ENCODE data around the gene CTDSP2. TPM values are rescaled to one million over a fixed set of nuclear protein-coding genes. Genes with fewer than 3 reads are reported as not detected.
"Not testable (repeated sequence)": the region's sequence is repeated elsewhere in the genome, so short reads cannot be mapped to it uniquely, and the experiment has no call there.

Gene CTDSP2
- total and polyA plus RNA-seq, 2 donors = 50.4 to 68.6 TPM

DNA sequence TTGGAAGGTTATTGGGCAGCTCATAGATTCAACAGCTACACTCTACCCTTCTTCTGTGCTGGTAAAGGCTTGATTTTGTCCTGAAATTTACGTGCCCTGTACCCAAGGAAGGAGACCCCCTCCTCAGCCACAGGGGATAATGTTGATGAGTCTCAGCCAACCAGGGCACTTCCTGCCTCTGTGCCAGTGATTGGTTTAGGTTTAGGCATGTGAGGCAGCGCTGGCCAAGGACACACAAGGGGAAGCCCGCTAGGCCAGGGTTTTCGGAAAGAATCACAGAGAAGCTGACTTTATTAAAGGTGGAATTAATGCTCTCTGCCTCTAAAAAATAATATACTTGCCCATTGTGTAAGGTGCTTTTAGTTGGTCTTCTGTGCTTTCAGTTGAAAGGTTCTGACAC, 15.4 kb upstream of the CTDSP2 start:
- WGBS = 93% methylated on average over 4 of the region's 4 CpGs
- Histone ChIP-seq H3K4me1 (ENCODE audit: control insufficient read depth in 2 of 2, insufficient read depth in 2 of 2, low read length in 2 of 2) (peaks cover 8 to 10% of the 10 kb centered on the region in 2 donors), H3K4me3 (ENCODE audit: low read length in 2 of 2) (no peak overlapping the region), H3K9me3 (ENCODE audit: control insufficient read depth in 2 of 2, insufficient read depth in 1 of 2, low read length in 1 of 2) (no peaks in the 10 kb centered on the region), H3K27me3 (ENCODE audit: control insufficient read depth in 2 of 2, insufficient read depth in 1 of 2, low read length in 1 of 2) (peaks cover 0 to 34% of the 10 kb centered on the region in 2 donors), H3K27ac (ENCODE audit: low read depth in 1 of 2, low read length in 1 of 2) (no peak overlapping the region), H3K36me3 (ENCODE audit: control insufficient read depth in 2 of 2, insufficient read depth in 2 of 2, low read length in 1 of 2) (no peaks in the 10 kb centered on the region)
- no peak for DNase-seq (ENCODE audit: low read depth in 6 of 9, low spot score in 9 of 9)

DNA sequence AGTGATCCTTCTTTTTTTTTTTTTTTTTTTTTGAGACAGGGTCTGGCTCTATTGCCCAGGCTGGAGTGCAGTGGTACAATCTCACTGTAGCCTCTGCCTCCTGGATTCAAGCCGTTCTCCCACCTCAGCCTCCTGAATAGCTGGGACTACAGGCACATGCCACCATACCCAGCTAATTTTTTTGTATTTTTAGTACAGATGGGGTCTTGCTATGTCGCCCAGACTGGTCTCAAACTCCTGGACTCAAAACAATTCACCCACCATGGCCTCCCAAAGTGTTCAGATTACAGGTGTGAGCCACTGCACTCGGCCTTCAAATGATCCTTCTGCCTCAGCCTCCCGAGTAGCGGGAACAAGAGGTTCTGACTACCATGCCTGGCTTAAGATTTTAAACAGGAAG, 14.4 kb upstream of the CTDSP2 start:
- not testable (repeated sequence) for H3K27ac ChIP-seq (ENCODE audit: low read depth in 1 of 2, low read length in 1 of 2); DNase-seq (ENCODE audit: low read depth in 6 of 9, low spot score in 9 of 9); H3K4me3 ChIP-seq (ENCODE audit: low read length in 2 of 2); H3K36me3 ChIP-seq (ENCODE audit: control insufficient read depth in 2 of 2, insufficient read depth in 2 of 2, low read length in 1 of 2); H3K9me3 ChIP-seq (ENCODE audit: control insufficient read depth in 2 of 2, insufficient read depth in 1 of 2, low read length in 1 of 2)
- H3K4me1 ChIP-seq (ENCODE audit: control insufficient read depth in 2 of 2, insufficient read depth in 2 of 2, low read length in 2 of 2) = peaks cover 8 to 10% of the 10 kb centered on the region in 2 donors
- 98% methylated on average over 5 of the region's 5 CpGs for WGBS
- peaks cover 0 to 27% of the 10 kb centered on the region in 2 donors for H3K27me3 ChIP-seq (ENCODE audit: control insufficient read depth in 2 of 2, insufficient read depth in 1 of 2, low read length in 1 of 2)

DNA sequence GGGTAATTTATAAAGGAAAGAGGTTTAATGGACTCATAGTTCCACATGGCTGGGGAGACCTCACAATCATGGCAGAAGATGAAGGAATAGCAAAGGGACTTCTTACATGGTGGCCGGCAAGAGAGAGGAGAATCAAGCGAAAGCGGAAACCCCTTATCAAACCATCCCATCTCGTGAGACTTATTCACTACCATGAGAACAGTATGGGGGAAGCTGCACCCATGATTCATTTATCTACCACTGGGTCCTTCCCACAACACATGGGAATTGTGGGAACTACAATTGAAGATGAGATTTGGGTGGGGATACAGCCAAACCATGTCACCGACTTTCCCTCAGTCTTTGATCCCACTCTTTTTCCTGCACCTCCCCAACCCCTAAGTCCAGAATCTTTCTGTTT, 12.6 kb upstream of the CTDSP2 start:
- peaks cover 0 to under 1% of the 10 kb centered on the region in 2 donors for H3K4me1 ChIP-seq (ENCODE audit: control insufficient read depth in 2 of 2, insufficient read depth in 2 of 2, low read length in 2 of 2)
- no peaks in the 10 kb centered on the region for H3K36me3 ChIP-seq (ENCODE audit: control insufficient read depth in 2 of 2, insufficient read depth in 2 of 2, low read length in 1 of 2)
- DNase-seq (ENCODE audit: low read depth in 6 of 9, low spot score in 9 of 9) = no peak
- H3K4me3 ChIP-seq (ENCODE audit: low read length in 2 of 2) = no peak overlapping the region
- H3K27ac ChIP-seq (ENCODE audit: low read depth in 1 of 2, low read length in 1 of 2) = no peak overlapping the region
- WGBS = 97% methylated on average over 5 of the region's 5 CpGs
- peaks cover 0 to 10% of the 10 kb centered on the region in 2 donors for H3K27me3 ChIP-seq (ENCODE audit: control insufficient read depth in 2 of 2, insufficient read depth in 1 of 2, low read length in 1 of 2)
- H3K9me3 ChIP-seq (ENCODE audit: control insufficient read depth in 2 of 2, insufficient read depth in 1 of 2, low read length in 1 of 2) = no peaks in the 10 kb centered on the region

DNA sequence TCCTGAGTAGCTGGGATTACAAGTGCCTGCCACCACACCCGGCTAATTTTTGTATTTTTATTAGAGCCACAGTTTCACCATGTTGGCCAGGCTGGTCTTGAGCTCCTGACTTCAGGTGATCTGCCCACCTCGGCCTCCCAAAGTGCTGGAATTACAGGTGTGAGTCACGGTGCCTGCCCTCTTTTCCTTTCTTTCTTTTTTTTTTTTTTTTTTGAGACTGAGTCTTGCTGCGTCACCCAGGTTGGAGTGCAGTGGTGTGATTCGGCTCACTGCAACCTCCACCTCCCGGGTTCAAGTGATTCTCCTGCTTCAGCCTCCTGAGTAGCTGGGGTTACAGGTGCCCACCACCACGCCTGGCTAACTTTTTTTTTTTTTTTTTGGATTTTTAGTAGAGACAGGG, 11.6 kb upstream of the CTDSP2 start:
- not testable (repeated sequence) for H3K36me3 ChIP-seq (ENCODE audit: control insufficient read depth in 2 of 2, insufficient read depth in 2 of 2, low read length in 1 of 2); DNase-seq (ENCODE audit: low read depth in 6 of 9, low spot score in 9 of 9); H3K4me3 ChIP-seq (ENCODE audit: low read length in 2 of 2); H3K27ac ChIP-seq (ENCODE audit: low read depth in 1 of 2, low read length in 1 of 2); H3K27me3 ChIP-seq (ENCODE audit: control insufficient read depth in 2 of 2, insufficient read depth in 1 of 2, low read length in 1 of 2); H3K4me1 ChIP-seq (ENCODE audit: control insufficient read depth in 2 of 2, insufficient read depth in 2 of 2, low read length in 2 of 2); H3K9me3 ChIP-seq (ENCODE audit: control insufficient read depth in 2 of 2, insufficient read depth in 1 of 2, low read length in 1 of 2)
- 96% methylated on average over 7 of the region's 7 CpGs for WGBS

DNA sequence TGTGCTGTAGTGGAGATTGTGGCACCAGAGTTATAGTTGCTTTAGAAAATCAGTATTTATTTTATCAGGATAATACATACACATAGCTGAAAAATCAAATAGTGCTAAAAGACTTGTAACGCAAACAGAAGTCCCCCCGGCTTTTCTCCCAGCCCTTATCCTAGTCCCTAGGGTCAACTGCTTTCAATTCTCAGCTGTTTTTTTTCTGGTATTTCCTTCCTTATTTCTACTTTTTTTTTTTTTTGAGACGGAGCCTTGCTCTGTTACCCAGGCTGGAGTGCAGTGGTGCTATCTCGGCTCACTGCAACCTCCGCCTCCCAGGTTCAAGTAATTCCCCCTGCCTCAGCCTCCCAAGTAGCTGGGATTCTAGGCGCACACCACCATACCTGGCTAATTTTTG, 8.4 kb upstream of the CTDSP2 start:
- no peaks in the 10 kb centered on the region for H3K9me3 ChIP-seq (ENCODE audit: control insufficient read depth in 2 of 2, insufficient read depth in 1 of 2, low read length in 1 of 2)
- peaks cover 19 to 33% of the 10 kb centered on the region in 2 donors for H3K4me1 ChIP-seq (ENCODE audit: control insufficient read depth in 2 of 2, insufficient read depth in 2 of 2, low read length in 2 of 2)
- H3K36me3 ChIP-seq (ENCODE audit: control insufficient read depth in 2 of 2, insufficient read depth in 2 of 2, low read length in 1 of 2) = no peaks in the 10 kb centered on the region
- H3K27me3 ChIP-seq (ENCODE audit: control insufficient read depth in 2 of 2, insufficient read depth in 1 of 2, low read length in 1 of 2) = peaks cover 0 to 2% of the 10 kb centered on the region in 2 donors
- DNase-seq (ENCODE audit: low read depth in 6 of 9, low spot score in 9 of 9) = no peak
- no peak overlapping the region for H3K4me3 ChIP-seq (ENCODE audit: low read length in 2 of 2)
- no peak overlapping the region for H3K27ac ChIP-seq (ENCODE audit: low read depth in 1 of 2, low read length in 1 of 2)
- 67% methylated on average over 6 of the region's 6 CpGs for WGBS

DNA sequence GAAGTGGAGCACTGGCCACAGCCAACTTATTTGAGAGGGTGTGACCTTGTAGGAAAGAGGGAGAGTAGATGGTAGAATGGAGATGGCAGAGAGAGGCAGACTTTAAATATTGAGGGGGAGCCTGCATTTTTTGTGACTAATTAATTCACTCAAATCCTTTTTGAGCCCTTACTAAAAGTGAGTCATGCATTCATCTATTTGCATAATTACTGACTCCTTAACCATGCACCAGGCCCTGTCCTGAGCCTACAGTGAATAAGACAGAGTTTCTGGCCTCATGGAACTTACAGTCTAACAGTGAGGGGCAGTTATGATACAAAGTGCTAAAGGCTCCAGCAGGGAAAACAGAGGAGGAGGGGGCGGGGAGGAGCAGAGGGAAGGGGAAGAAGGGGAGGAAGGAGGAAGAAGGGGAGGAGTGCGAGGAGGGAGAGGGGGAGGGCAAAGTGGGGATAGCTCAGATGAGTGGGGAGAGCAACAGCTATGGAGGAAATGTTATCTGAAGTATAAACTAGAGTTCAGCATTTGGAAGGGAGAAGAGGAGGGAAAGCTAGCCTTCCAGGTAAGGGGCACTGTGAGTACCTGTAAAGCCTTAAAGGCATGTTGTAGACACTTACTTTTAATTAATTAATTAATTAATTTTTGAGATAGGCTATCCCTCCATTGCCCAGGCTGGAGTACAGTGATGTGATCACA, 7.5 kb upstream of the CTDSP2 start:
- Histone ChIP-seq H3K36me3 (ENCODE audit: control insufficient read depth in 2 of 2, insufficient read depth in 2 of 2, low read length in 1 of 2) (no peaks in the 10 kb centered on the region), H3K9me3 (ENCODE audit: control insufficient read depth in 2 of 2, insufficient read depth in 1 of 2, low read length in 1 of 2) (no peaks in the 10 kb centered on the region), H3K4me3 (ENCODE audit: low read length in 2 of 2) (no peak overlapping the region), H3K27ac (ENCODE audit: low read depth in 1 of 2, low read length in 1 of 2) (no peak overlapping the region), H3K27me3 (ENCODE audit: control insufficient read depth in 2 of 2, insufficient read depth in 1 of 2, low read length in 1 of 2) (peaks cover 0 to 2% of the 10 kb centered on the region in 2 donors), H3K4me1 (ENCODE audit: control insufficient read depth in 2 of 2, insufficient read depth in 2 of 2, low read length in 2 of 2) (peaks cover 19 to 33% of the 10 kb centered on the region in 2 donors)
- WGBS = 97% methylated on average over 2 of the region's 2 CpGs
- no peak for DNase-seq (ENCODE audit: low read depth in 6 of 9, low spot score in 9 of 9)

DNA sequence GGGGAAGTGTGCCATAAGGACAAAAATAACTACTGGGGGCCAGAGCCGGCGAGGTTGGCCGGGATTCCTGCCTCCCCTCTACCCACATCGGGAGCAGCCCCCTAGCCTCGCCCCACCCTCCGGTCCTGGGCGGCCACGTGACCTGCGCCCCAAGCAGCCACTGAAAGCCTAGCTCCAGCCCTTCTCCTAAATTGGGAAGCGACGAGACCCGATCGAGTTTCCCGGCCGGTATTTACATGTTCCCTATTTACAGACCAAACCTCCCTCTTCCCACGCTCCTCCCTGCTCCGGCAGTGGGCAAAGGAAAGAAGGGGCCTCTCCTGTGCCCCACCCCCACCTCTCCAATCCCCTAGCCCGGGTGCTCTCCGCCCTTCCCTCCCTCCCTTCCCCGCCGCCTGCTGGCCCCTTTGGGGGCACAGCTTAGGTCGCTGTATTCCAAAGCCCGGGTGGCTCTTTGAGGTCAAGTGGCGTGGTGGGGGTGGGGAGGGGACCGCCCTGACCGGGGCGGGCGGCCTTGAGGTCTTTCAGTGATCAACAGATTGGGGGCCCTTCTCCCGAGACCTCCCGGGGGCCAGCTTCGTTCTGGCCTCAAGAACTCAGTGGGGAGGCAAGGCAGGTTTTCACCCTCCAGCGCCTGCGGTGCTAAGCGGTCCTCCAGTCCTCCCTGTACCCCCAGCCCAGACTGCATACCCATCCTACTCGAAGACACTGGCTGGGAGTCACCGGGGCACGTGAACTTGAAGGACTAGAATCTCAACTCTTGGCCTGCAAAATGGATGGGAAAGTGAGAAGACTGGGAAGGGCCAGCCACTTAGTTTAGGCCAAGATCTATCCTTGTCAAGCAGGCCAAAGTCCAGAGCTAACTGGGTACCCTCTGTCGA, 6.3 kb upstream of the CTDSP2 start:
- H3K36me3 ChIP-seq (ENCODE audit: control insufficient read depth in 2 of 2, insufficient read depth in 2 of 2, low read length in 1 of 2) = no peaks in the 10 kb centered on the region

DNA sequence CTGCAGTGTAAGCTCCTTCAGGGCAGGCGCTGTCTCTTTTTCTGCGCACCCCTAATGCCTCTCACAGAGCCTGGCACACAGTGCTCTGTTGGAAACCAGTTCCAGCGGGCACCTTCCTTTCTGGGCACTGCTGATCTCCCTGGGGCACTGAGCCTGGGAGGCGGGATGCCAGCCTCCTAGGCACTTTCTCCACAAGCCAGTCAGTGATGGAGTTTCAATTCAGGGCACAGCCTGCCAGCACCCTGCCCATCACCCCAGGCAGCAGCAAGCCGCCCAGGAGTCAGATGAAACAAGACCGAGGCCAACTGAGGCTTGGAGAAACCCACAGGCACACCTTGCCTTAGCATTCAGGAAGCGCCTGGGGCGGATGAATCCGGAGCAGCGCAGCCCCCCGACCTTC, 5.7 kb upstream of the CTDSP2 start:
- WGBS = 32% methylated on average over 11 of the region's 11 CpGs
- H3K36me3 ChIP-seq (ENCODE audit: control insufficient read depth in 2 of 2, insufficient read depth in 2 of 2, low read length in 1 of 2) = no peaks in the 10 kb centered on the region
- H3K4me3 ChIP-seq (ENCODE audit: low read length in 2 of 2) = peak overlapping the region; percentile 17 to 44
- peak overlapping the region in 1 of 2 donors; percentile 48 for H3K27ac ChIP-seq (ENCODE audit: low read depth in 1 of 2, low read length in 1 of 2)
- peaks cover 19 to 44% of the 10 kb centered on the region in 2 donors for H3K4me1 ChIP-seq (ENCODE audit: control insufficient read depth in 2 of 2, insufficient read depth in 2 of 2, low read length in 2 of 2)
- no peak for DNase-seq (ENCODE audit: low read depth in 6 of 9, low spot score in 9 of 9)
- H3K27me3 ChIP-seq (ENCODE audit: control insufficient read depth in 2 of 2, insufficient read depth in 1 of 2, low read length in 1 of 2) = peaks cover 0 to 2% of the 10 kb centered on the region in 2 donors
- no peaks in the 10 kb centered on the region for H3K9me3 ChIP-seq (ENCODE audit: control insufficient read depth in 2 of 2, insufficient read depth in 1 of 2, low read length in 1 of 2)

More for the DNA sequence above, 6.3 kb upstream of the CTDSP2 start:
- Histone ChIP-seq H3K4me3 (ENCODE audit: low read length in 2 of 2) (peak overlapping the region; percentile 17 to 44), H3K9me3 (ENCODE audit: control insufficient read depth in 2 of 2, insufficient read depth in 1 of 2, low read length in 1 of 2) (no peaks in the 10 kb centered on the region), H3K27me3 (ENCODE audit: control insufficient read depth in 2 of 2, insufficient read depth in 1 of 2, low read length in 1 of 2) (peaks cover 0 to 2% of the 10 kb centered on the region in 2 donors), H3K27ac (ENCODE audit: low read depth in 1 of 2, low read length in 1 of 2) (peak overlapping the region in 1 of 2 donors; percentile 48), H3K4me1 (ENCODE audit: control insufficient read depth in 2 of 2, insufficient read depth in 2 of 2, low read length in 2 of 2) (peaks cover 19 to 37% of the 10 kb centered on the region in 2 donors)
- DNase-seq (ENCODE audit: low read depth in 6 of 9, low spot score in 9 of 9) = no peak
- 34% methylated on average over 38 of the region's 38 CpGs for WGBS

DNA sequence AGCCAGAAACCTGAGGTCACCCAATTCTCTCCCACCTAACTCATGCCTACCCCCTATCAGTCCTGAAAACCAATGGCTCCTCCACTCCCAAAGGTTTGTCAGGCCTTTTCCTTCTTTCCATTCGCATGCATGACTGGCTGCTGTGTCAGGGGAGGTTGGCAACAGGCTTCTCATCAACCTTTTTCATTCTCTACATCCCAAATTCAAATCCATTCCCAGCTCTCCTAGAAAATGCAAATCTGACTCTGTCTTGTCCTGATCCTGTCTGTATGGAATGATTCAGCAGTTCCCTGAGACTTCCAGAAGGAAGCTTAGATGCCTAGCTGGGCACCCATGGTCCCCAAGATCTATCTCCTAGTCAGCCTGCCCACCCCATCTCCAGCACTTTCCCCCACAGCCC, 5.0 kb upstream of the CTDSP2 start:
- peaks cover 0 to 2% of the 10 kb centered on the region in 2 donors for H3K27me3 ChIP-seq (ENCODE audit: control insufficient read depth in 2 of 2, insufficient read depth in 1 of 2, low read length in 1 of 2)
- 100% methylated on average over 1 of the region's 1 CpG for WGBS
- no peaks in the 10 kb centered on the region for H3K9me3 ChIP-seq (ENCODE audit: control insufficient read depth in 2 of 2, insufficient read depth in 1 of 2, low read length in 1 of 2)
- H3K4me3 ChIP-seq (ENCODE audit: low read length in 2 of 2) = no peak overlapping the region
- H3K27ac ChIP-seq (ENCODE audit: low read depth in 1 of 2, low read length in 1 of 2) = no peak overlapping the region
- H3K36me3 ChIP-seq (ENCODE audit: control insufficient read depth in 2 of 2, insufficient read depth in 2 of 2, low read length in 1 of 2) = no peaks in the 10 kb centered on the region
- peaks cover 19 to 48% of the 10 kb centered on the region in 2 donors for H3K4me1 ChIP-seq (ENCODE audit: control insufficient read depth in 2 of 2, insufficient read depth in 2 of 2, low read length in 2 of 2)
- no peak for DNase-seq (ENCODE audit: low read depth in 6 of 9, low spot score in 9 of 9)
